PC-3 (cell line): Measurements from ENCODE around the gene OR10A2.

Experiments
- CTCF ChIP-seq: fragments of 300-600 bp; sonication (generic); conservative IDR thresholded peaks from 2 replicates; pipeline ENCODE4 v1.5.1; 2017; ENCODE audit warnings: antibody characterized with exemption, low read depth, mild to moderate bottlenecking, low read length
- EZH2 ChIP-seq: fragments of 300-600 bp; sonication (generic); IDR thresholded peaks from one replicate; pipeline ENCODE4 v1.6.1; 2017; ENCODE audit warnings: antibody characterized with exemption, mild to moderate bottlenecking, low read length; ENCODE audit not compliant: unreplicated experiment

GRCh38 chr11:6844356-6844755 lies 18.5 kb upstream of the OR10A2 start:
- TF ChIP-seq CTCF (no peak), EZH2 (no peak)
